ENCODE results near the gene ARHGEF28. TPM values are rescaled to one million over a fixed set of nuclear protein-coding genes. Genes with fewer than 3 reads are reported as not detected.

The ARHGEF28 gene
- polyA plus RNA-seq, 3 donors, result not detected

GRCh38 chr5:73774924-73775323, 148.9 kb downstream of the ARHGEF28 start:
- intact Hi-C loops (cut with micrococcal nuclease), result no loop called here
- Mint-ChIP-seq H3K27me3 (ENCODE audit: low read depth in 3 of 3) (peaks cover 0 to 2% (median 2%) of the 10 kb centered on the region in 3 donors), H3K4me1 (no peaks in the 10 kb centered on the region), H3K36me3 (no peaks in the 10 kb centered on the region), H3K9me3 (peaks cover 0 to 2% (median 0%) of the 10 kb centered on the region in 7 donors), H3K27ac (no peak overlapping the region), H3K4me3 (no peak overlapping the region)
- Histone ChIP-seq H3K9me3 (replicated peaks in 1 of 2; ENCODE audit: control insufficient read depth in 1 of 2, insufficient read depth in 1 of 2, low read length in 2 of 2) (no peaks in the 10 kb centered on the region), H3K9ac (ENCODE audit: insufficient read depth, low read length, poor library complexity, severe bottlenecking) (no peak overlapping the region), H4K20me1 (ENCODE audit: insufficient read depth, low read length) (no peaks in the 10 kb centered on the region), H3K27me3 (ENCODE audit: control insufficient read depth in 2 of 2, insufficient read depth in 2 of 2, low read length in 2 of 2) (no peaks in the 10 kb centered on the region), H2AFZ (ENCODE audit: insufficient read depth, low read depth, low read length, poor library complexity, severe bottlenecking) (no peak overlapping the region), H3K4me3 (replicated peaks in 1 of 3; ENCODE audit: low read depth in 2 of 3, low read length in 3 of 3) (no peak overlapping the region), H3K79me2 (ENCODE audit: insufficient read depth, low read length) (no peaks in the 10 kb centered on the region), H3K4me2 (replicated peaks; ENCODE audit: extremely low read depth, low read length, poor library complexity, severe bottlenecking) (no peak overlapping the region), H3K36me3 (replicated peaks in 1 of 2; ENCODE audit: control insufficient read depth in 1 of 2, insufficient read depth in 2 of 2, low read length in 2 of 2) (no peaks in the 10 kb centered on the region), H3K27ac (ENCODE audit: low read depth in 1 of 2, low read length in 2 of 2) (no peak overlapping the region), H3K4me1 (ENCODE audit: control insufficient read depth in 1 of 2, insufficient read depth in 2 of 2, low read length in 2 of 2) (no peaks in the 10 kb centered on the region)
- WGBS (ENCODE audit: insufficient coverage), result no CpG with 5 or more reads among the region's 3 CpGs
- DNase-seq, result no peak
- TF ChIP-seq CTCF (IDR thresholded peaks at IDR 0.05), result no peak

GRCh38 chr5:73776405-73776804, 150.4 kb downstream of the ARHGEF28 start:
- peaks cover 7 to 9% of the 10 kb centered on the region in 2 donors for H3K4me1 ChIP-seq (ENCODE audit: control insufficient read depth in 1 of 2, insufficient read depth in 2 of 2, low read length in 2 of 2)
- H4K20me1 ChIP-seq (ENCODE audit: insufficient read depth, low read length), result no peaks in the 10 kb centered on the region
- H3K36me3 ChIP-seq (replicated peaks in 1 of 2; ENCODE audit: control insufficient read depth in 1 of 2, insufficient read depth in 2 of 2, low read length in 2 of 2), result no peaks in the 10 kb centered on the region
- H2AFZ ChIP-seq (ENCODE audit: insufficient read depth, low read depth, low read length, poor library complexity, severe bottlenecking), result no peak overlapping the region
- Mint-ChIP-seq H3K27me3 (ENCODE audit: low read depth in 3 of 3) (peaks cover 0 to 2% (median 0%) of the 10 kb centered on the region in 3 donors), H3K4me3 (no peak overlapping the region), H3K9me3 (peaks cover 0 to 2% (median 0%) of the 10 kb centered on the region in 7 donors), H3K27ac (no peak overlapping the region), H3K4me1 (peaks cover 13% of the 10 kb centered on the region), H3K36me3 (no peaks in the 10 kb centered on the region)
- no peaks in the 10 kb centered on the region for H3K79me2 ChIP-seq (ENCODE audit: insufficient read depth, low read length)
- TF ChIP-seq CTCF (IDR thresholded peaks at IDR 0.05), result no peak
- DNase-seq, result no peak
- H3K4me3 ChIP-seq (replicated peaks in 1 of 3; ENCODE audit: low read depth in 2 of 3, low read length in 3 of 3), result no peak overlapping the region
- no peaks in the 10 kb centered on the region for H3K9me3 ChIP-seq (replicated peaks in 1 of 2; ENCODE audit: control insufficient read depth in 1 of 2, insufficient read depth in 1 of 2, low read length in 2 of 2)
- no peak overlapping the region for H3K9ac ChIP-seq (ENCODE audit: insufficient read depth, low read length, poor library complexity, severe bottlenecking)
- no peaks in the 10 kb centered on the region for H3K27me3 ChIP-seq (ENCODE audit: control insufficient read depth in 2 of 2, insufficient read depth in 2 of 2, low read length in 2 of 2)
- intact Hi-C loops (cut with micrococcal nuclease), result no loop called here
- no peak overlapping the region for H3K4me2 ChIP-seq (replicated peaks; ENCODE audit: extremely low read depth, low read length, poor library complexity, severe bottlenecking)
- H3K27ac ChIP-seq (ENCODE audit: low read depth in 1 of 2, low read length in 2 of 2), result no peak overlapping the region
- WGBS (ENCODE audit: insufficient coverage), result no CpG with 5 or more reads among the region's 5 CpGs

Measured in CD14-positive monocyte (primary cell).